HG03342 (cell line): ENCODE data around the gene CARS1.

Source experiments
- ATAC-seq: cut with Tn5 transposase; IDR thresholded peaks from one replicate; pipeline ENCODE4 v1.9.1; 2021; ENCODE audit warnings: mild to moderate bottlenecking, moderate library complexity; ENCODE audit not compliant: unreplicated experiment

CARS1 gene

DNA sequence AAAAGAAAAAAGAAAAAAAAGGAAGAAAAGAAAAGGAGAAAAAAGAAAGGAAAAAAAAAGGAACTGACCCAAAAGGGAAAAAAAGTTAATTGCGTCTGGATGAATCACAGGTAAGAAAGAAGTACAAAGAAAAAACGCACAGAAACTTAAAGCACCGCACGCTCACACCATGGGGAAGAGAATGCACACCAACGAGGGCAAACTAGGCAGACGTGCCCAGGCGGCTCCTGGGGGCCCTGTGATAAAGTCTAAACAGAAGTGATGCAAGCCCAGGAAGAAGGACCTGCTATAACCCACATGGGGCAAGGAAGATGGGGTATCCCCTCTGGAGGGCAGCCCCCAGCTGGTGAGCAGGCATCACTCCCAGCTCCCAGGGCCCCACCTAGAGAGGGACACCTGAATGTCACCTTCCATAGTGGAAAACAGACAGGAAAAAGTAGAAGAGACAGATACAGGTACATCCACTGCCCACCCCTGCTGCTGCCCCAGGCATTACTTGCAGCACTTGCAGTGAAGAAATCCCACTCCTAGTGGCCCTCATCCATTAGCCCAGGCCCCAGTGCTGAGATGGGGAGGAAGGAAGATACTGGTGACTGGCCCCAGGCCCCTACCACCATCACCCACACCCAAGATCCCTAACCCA is 94.0 kb downstream of the CARS1 start:
- ATAC-seq, result no peak

DNA sequence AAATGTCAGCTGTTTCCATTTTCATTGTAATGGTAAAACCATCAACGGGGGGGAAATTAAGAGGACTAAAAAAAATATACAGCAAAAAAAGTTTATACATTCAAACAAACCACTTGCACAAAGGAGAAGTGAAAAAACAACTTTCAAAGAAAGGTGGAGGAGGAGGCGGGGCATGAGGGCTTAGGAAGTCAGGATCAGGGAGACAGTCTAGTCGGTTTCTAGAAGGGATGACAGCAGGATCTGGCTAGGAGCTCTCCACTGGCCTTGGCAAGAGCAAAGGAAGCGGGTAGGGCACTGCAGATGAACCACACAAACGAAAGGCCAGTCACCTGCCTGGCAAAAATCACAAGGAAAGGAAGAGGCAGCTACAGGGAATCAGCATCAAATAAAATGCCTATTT is 96.1 kb downstream of the CARS1 start:
- no peak for ATAC-seq

DNA sequence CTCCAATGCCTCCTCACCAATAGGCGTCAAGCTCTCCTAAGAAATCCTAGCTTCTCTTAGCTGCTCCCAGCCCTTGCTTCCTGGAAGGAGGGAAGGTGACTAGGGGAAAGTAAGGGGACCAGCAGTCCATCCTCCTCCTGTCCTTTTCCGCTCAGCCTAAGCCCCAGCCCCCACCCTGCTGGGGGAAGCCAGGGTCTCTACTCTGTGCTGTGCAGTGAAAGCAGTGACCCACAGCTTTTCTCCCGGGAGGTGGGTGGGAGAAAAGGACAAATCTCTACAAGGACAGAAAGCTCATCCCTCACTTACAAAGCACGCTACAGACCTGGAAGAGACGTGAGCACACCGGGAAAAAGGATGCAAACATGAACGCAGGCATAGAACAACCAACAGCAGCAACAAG is 97.1 kb downstream of the CARS1 start:
- no peak for ATAC-seq

DNA sequence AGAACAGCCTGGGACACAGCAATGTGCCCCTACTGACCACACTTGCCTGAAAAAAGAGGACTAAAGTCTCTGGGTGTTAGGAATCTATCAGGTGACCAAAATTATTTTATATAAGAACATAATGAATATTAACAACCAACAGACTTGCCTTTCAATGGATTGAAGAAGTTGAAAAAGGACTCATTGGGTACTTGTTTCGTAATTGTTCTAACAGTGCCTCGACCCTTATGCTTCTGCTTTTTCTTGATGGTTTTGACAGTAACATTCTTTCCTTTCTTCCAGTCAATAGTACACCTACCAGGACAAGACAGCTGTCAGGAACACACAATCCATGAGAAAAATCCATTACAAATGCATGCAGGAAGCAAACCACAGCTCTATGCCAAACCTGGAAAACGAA is 99.0 kb downstream of the CARS1 start:
- no peak for ATAC-seq

DNA sequence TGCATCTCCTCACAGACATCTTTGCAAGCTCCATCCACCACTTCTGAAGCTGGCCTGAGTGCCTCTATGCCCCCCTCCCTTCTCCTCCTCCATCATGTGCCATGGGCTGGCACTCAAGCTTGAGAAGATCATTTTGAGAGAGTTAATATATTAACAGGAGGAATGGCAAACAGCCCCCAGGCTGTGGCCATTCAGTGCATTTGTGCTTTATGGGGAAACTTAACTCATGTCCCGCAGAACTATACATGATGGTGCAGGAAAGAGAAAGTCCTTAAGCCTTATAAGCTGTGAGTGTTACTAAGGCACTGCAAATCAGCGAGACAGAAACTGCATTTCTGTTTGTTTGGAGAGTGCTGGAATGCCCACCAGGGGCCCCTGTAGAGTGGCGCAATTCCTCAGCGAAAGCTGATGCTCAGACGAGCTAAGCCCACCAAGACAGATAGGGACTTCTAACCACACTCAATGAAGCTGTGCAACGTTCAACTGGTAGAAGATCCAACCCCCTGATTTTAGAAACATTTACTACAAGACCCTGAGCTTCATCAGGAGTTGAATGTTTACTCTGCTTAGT is 101.2 kb downstream of the CARS1 start:
- ATAC-seq, result no peak

DNA sequence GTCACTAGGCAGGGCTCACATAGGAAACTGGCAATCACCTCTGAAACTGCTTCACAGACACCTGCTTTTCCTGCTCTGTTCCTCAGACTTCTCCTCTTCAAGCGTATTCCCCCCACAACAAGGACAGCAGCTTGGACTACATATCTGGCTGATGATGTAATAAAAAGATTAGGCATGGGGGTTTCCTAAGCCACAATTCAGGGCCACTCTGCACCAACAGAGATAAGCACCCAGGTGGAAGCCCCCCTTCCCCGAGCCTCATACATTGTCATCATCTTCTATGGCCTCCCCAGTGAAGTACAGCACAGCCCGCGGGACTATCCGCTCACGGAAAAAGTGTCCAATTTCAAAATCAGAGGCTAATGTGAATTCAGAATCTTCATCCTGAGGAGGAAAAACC is 103.0 kb downstream of the CARS1 start:
- ATAC-seq, result no peak

DNA sequence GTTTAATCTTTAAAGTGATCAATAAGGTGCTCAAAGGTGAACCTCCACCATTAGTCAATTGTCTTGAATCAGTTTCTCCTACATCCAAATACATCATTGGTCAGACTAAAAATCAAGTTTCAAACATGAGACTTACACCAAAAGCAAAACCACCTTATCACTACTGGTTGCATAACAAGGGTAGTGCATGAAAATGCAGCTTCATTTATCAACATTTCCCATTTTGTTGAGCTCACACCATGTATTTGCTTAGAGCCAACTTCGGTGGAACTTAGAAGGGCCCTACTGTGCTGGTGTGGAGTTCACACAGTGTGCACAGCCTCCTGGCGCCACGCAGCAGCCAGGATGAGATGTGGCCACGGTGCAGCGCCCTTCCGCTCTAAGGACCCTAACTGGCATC is 104.9 kb downstream of the CARS1 start:
- ATAC-seq, result no peak

DNA sequence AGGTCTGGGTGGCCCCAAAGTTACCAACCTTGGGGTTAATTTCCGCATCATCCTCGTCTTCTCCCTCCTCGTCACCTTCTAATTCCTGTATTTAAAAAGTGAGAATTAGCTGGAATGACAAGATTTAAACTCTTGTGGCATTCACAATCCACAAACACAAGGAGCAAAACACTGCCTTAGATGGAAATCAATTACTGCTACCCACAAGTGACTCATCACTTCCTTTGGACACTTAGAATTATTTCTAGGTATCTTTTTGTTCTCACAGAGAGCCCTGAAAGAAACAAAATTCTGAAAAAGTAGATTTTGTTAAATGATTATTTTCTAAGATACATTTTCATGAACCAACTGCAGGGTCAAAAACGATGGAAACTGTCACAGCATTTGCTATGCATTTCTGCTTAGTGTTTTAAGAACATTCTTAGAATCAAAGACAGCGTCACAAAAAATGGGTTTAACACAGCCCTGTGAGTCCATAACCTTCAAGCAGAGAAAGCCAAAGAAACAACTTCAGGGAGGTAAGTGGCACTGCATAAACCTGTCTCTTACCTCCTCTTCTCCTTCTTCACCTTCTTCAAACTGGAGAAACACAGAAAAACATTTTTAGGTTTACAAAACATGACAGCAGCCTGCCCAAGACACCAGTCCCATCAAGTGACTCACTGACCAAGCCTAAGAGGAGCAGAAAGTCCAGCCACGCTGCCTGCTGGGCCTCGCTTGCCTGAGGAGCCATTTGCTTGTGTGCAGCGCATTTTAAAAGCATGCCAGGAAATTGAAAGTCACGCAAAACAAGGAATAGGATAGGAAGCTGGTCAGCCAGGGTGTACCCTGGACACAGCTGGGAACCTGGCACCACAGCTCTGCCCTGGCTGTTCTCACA is 105.8 kb downstream of the CARS1 start:
- no peak for ATAC-seq
